ENCODE measurements around the gene ASPN. TPM values are rescaled to one million over a fixed set of nuclear protein-coding genes. Genes with fewer than 3 reads are reported as not detected.

ASPN gene
- total RNA-seq, 1 experiment from 2014 or later, result 0.07 TPM

DNA sequence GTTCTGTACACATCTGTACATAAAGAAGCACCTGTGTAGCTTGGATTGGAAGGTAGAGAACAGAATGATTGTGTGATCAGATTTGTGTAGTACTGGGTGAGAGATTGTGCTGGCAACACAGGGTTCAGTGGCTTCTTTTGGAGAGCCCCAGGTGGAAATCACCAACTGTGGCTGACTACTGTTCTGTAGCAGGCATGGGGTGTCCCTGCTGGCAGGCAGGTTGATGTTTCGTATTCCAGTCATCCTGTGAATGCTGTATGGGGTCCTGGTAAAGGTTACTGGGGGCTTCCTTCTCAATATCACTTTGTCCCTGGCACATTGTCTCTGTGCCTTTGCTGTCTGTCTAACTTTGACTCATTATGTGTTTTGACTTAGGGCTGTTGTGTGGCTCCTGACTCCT is 5.3 kb downstream of the ASPN start:
- no peak for DNase-seq (ENCODE audit: low read depth)

DNA sequence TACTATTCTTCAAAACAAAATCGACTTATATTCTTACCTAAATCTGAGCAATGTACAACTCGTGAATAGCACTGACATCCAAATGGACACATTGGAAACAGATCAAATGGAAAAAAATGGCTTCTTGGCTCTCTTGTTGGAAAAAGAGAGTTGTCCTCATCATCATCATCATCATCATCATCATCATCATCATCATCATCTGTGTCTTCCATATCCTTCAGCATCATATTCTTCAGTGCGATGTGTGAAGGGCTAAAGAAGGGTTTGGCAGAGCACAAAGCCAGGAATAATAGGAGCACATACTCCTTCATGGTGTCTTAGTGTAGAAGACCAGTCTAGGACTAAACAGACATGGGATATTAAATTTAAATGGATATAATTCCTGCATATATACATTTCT is 7.7 kb downstream of the ASPN start:
- DNase-seq (ENCODE audit: low read depth), result no peak

DNA sequence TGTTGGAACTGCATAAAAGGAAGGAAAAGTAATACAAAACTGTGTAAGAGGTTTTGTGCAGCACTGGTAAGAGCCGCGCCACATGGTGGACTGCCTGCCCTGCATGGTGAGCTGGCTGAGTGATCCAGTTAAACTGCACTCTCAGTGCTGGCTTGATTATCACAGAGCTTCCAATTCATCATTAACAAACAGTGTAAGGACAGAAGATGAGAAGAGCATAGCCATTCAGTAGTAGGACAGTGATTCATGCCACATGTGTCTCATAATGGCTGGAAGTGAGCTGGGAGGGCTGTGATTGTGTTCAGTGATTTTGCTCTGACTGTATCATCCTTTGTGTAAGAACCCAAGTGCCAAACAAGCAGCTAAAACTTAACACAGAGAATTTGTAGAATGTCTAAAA is 14.1 kb downstream of the ASPN start:
- DNase-seq (ENCODE audit: low read depth), result peak; percentile 5

DNA sequence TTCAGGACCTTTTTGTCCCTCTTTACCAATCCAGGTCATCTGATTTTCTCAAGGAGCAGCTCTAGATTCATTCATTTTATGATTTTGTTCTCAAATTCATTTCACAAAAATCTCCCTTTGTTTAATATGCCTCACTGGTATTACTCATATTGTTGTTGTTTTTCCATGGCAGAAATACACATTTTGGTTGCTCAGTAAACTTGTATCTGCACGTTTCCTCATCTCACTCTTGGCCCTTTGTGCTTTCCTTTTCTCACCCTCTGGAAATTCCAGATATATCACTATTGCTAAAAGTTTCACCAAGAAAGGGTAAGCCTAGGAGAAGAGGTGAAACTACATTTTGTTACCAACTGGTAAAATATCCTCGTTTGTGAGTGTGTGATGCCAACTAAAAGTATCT is 14.8 kb downstream of the ASPN start:
- no peak for DNase-seq (ENCODE audit: low read depth)

DNA sequence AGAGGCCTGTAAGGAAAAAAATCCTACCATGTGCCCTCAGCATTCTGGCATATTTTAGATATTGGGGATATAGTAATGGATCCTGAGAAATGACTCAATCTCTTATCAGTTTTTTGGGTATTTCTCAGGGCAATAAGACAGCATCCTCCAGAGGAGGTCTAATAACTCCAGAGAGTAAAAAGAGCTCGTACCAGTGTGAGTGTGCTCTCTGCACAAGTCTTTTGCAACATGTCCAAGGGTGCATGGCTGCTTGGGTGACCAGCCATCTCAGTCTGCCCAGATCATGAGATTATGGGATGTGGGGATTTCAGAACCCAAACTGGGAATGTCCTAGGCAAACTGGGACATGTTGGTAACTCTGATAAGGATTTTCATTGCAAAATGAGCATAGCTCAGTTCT is 15.3 kb downstream of the ASPN start:
- DNase-seq (ENCODE audit: low read depth), result no peak

DNA sequence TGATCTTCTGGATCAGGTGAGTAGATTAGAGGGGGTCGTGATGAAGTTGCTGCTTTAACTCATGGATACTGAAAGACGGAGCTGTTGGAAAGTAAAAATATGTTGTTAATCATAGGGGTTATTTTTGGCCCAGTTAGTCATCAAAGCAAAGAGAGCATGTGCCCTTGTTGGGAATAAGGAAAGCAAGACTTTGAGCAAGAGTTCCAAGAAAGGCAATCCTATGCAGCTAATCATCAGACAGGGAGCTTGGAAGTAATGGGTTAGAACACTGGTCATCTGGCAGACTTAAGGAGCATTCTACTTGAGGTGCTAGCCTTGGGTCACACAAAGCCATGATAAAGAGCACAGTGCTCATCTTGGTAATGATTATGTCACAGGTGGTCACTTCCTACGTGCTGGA is 18.3 kb downstream of the ASPN start:
- peak; percentile 81 for DNase-seq (ENCODE audit: low read depth)

DNA sequence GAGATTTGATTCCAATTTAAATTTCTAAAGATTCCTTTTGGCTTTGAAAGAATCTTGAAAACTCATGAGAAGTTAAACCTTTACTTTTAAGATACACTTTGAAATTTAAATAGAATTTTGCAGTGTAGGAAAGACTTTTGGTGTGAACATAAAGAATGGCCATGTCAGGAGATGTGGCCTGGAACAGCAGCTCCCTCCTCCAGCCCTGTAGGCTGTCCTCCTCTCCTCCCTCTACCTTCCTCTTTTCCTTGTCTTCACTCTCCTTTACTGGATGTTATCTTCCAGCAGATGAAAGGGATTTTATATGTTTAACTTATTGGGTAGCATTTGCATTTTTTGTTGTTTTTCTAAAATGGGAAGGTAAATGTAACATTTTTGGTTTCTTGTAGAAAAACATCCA is 18.9 kb downstream of the ASPN start:
- DNase-seq (ENCODE audit: low read depth), result no peak

DNA sequence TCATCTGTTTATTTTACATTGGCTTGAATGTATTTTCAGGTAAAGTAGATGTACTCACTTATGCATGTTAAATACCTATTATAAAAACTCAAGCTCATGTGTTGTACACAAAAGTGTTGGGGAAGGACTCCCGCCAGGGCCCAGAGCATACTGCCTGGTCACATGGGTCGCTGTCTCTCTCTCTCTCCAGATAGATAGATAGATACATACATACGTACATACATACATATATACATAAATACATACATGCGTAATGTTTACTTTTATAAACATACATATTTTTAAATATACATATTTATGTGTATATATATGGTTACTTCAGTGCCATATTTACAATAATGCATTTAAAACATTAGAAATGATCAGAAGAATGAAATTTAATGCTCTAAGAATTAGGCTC is 24.7 kb downstream of the ASPN start:
- DNase-seq (ENCODE audit: low read depth), result no peak

DNA sequence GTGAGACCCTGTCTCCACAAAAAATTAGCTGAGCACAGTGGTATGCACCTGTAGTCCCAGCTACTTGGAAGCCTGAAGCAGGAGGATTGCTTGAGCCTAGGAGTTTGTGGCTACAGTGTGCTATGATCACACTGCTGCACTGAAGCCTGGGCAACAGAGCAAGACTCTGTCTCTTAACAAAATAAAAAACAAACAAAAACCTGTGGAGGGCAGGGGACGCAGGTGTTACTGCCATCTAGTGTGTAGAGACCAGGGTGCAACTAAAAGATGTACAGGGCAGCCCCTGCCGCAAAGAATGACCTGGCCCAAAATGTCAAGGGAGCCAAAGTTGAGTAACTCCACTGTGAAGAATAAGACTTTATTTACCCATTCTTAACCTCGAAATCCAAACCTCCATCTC is 27.1 kb downstream of the ASPN start:
- no peak for DNase-seq (ENCODE audit: low read depth)

DNA sequence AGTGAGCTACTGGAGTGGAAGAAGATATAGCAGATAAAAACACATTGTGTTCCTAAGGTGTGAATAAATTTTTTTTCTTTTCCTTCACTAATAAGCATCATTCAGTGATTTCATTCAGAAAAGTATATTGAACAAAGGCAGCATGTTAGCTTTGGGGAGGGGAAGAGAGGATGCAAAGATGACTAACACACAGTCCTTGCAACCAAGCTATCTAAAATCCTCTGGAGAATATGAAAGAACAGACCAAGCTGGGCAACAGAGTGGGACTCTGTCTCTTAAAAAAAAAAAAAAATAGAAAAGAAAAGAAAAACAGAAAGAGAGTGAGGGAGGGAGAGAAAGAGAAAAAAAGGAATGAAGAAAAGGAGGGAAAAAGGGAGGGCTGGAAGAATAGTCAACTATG is 35.8 kb downstream of the ASPN start:
- no peak for DNase-seq (ENCODE audit: low read depth)

DNA sequence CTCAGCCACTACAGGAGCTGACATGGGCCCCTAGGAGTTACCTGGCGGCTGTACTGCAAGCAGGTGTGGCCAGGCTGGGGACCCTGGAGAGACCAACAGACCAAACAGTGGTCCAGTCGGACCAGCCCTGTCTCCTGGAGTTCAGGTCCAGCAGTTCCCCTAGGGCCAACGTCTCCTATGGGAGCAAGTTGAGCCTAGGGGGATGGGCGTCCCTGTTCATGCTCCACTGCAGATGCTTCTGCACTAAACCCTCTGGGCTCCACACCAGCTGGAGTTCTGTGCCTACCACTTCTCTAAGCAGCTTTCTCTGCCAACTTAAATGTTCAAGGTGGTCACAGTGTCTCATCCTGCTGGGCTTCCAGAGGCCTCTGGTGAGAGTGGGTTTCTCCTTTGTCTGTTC is 37.5 kb downstream of the ASPN start:
- DNase-seq (ENCODE audit: low read depth), result no peak

DNA sequence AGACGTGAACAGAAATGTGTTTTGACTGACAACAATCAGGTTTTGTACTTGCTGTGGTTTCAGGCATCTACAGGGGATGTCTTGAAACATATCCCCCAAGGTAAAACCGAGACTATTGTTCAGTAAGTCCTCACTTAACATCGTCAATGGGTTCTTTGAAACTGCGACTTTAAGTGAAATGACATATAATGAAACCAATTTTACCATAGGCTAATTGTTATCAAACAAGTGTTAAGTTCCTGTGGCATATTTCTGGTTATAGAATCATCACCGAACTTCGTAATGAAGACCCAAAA is 41.6 kb downstream of the ASPN start:
- no peak for DNase-seq (ENCODE audit: low read depth)

DNA sequence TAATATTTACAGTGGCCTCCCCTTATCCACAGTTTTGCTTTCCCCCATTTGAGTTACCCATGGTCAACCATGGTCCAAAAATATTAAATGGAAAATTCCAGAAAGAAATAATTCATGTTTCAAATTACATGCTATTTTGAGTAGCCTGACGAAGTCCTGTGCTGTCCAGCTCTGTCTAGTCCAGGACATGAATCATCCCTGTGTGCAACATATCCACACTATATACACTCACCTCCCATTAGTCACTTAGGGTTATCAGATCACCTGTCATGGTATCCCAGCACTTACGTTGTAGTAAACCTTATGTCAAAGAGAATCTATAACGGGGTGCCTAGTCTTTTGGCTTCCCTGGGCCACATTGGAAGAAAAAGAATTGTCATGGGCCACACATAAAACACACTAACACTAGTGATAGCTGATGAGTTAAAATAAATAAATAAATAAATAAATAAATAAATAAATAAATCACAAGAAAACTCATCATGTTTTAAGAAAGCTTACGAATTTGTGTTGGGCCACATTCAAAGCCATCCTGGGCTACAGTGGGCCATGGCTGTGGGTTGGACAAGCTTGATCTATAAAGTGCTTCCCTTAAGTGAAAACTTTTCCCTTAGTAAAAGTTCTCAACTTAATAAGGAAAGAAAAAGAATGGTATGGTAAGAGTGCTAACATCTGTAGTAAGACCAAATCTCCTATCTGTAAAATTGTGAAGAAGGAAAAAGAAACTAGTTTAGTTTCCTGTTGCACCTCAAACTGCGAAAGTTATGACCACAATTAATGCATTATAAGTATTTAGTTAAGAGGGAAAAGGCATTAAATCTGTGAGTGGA is 42.2 kb downstream of the ASPN start:
- peak; percentile 79 for DNase-seq (ENCODE audit: low read depth)

DNA sequence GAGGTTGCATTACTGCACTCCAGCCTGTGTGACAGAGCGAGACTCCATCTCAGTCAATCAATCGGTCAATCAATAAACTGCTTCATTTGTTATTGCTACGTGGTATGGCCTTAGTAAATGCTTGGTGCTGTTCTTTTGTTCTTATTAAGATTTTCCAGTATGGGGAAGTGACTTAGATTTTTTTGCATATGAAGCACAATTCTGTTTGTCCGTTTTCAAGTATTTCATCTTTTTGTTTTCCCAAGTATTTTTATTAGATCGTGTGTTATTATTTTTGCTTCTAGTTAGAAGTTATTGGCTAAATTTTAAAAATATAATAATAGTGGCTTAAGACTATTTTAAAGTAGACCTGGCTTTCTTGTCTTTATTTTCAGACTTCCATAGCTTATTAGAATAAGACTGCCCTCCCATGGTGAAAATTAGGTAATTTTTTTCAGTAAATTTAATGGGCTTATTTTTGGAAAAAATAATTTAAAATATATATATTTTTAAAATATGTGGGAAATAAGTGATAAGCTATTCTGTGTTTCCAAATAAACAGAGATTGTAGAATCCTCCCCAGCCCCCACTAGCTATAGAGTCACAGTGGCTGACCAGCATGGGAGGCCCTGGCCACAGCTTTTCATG is 43.3 kb downstream of the ASPN start:
- peak; percentile 4 for DNase-seq (ENCODE audit: low read depth)

DNA sequence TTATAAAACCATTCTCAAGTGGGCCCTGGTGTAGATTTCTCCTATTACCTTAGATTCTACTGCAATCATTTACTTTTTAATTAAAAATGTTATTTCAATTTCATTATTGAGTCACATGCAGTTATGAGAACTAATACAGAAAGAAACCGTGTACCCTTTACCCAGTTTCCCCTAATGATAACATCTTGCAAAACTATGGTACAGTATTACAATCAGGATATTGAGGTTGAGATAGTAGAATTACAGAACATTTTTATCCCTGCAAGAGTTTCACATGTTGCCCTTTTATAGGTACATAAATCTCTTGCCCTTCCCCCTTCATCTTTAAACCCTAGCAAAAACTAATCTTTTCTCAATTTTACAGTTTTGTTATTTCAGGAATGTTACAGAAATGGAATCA is 47.0 kb downstream of the ASPN start:
- no peak for DNase-seq (ENCODE audit: low read depth)

DNA sequence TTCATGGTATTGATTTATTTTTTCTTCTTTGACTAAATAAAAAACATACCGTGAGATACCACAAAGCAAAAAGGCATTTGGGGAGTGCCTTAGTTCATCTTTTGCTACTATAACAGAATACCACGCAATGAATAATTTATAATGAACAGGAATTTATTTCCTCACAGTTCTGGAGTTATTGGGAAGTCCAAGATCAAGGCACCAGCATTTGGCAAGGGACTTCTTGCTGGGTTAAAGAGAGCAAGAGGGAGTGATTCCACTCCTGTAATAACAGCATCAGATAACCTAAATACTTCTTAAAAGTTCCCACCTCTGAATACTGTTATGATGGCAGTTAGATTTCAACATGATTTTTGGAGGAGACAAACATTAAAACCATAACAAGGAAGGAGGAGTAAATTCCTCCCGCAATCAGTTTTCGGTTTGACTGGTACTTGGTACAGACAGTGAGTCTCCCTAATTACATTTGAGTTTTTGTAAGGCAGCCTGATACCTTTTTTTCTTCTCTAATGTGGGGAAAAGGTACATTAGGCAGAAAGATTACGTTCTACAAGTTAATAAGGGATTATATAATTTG is 49.2 kb downstream of the ASPN start:
- no peak for DNase-seq (ENCODE audit: low read depth)

DNA sequence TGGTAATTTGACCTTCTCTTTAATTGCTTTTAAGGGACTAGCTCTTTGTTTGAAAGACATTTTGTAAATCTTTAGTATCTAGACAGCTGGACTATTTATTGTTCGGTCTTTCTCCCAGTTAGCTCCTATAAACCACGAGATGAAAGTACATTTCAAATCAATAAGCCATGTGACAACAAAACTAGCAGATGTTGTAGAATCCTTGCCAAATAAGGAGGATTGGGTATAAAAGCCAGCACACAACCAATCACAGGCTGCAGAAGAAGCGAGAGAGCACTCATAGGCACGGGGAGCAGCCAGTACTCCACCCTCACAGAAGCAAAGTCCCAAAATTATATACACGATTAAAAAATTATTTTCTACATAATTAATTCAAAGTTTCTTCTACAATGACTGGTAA is 50.0 kb downstream of the ASPN start:
- DNase-seq (ENCODE audit: low read depth), result no peak

DNA sequence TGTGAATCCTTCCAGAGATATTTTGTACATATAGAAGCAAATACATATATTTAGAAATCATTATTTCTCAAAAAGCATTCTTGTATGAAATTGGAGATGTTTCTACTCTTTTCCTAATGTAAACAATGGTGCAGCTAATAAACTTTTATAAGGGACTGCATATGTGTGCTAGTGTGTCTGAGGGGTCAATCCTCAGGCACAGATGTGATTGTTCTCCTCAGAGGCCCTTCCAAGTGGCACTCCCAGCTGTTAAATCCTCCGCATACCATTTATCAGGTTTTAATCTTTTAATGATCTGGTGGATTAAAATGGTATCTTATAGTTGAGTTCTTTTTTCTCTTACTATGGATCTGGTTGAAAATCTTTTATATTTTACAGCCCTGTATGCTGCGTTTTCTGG is 52.5 kb downstream of the ASPN start:
- no peak for DNase-seq (ENCODE audit: low read depth)

DNA sequence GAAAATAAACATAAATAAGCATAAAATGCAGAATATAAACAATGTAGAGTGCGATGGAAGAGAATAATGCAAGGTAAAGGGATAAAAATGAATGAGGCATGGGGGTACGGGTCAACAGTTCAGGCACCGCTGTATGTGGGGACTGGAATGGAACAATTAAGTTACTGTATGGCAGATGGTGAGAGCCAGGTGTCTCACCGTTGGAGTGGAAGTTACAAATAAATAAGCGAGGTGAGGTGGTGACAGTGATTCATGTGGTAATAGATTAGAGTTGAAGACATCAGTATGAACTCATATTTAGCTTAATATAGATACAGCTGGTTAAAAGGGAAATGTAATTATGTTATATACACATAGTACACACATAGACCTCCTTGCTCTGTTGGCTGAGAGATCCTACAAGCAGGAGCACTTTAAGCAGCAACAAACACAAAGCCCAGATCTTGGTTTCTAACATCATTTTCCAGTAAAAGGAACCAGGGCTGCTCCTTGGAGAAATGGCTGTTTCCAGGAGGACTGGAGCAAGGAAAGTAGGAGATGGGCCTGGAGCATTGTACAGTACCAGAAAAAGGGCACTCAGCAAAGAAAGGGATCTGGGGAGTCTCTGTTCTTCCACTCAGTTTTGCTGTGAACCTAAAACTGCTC is 55.7 kb downstream of the ASPN start:
- no peak for DNase-seq (ENCODE audit: low read depth)

DNA sequence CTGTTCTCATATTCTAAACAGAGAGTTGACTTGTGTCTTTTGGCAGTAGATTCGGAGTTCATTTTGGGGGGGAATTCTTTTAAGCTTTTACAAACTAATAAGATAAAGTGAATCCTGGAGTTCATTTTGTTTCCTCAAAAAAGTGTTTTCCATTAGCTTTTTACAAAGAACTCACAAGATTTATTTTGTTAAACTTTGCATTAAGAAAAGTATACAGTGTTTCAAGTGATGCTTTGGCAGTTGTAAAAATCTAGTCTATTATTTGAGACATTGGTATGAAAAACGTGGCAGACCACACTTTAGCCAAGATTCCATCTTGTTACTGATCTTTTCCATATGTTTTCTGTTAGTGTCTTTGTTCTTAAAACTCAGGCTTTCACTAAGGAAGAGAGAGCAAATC is 56.8 kb downstream of the ASPN start:
- no peak for DNase-seq (ENCODE audit: low read depth)

DNA sequence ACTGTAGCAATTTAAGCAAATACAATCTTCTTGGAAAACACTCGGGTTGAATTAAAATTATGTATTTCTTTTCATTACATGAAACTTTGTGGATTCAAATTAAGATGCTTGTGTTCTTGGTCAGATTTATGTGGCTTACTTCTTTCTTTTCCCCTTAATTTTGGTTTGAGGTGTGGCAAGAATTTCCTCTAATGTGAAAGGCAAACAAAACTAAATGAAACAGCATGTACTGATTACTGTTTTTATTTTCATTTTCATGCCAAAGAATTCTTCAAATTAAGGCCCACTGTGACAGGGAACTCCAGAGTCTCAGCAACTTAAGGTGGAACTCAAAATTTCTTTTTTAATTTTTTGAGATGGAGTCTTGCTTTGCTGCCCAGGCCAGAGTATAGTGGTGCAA is 58.0 kb downstream of the ASPN start, which contains the start of gene OMD:
TSS of gene OMD (minus strand) at position 132 of the 400 bp plus-strand sequence. CDS start 6,913 bp downstream, outside the sequence.
- no peak for DNase-seq (ENCODE audit: low read depth)

DNA sequence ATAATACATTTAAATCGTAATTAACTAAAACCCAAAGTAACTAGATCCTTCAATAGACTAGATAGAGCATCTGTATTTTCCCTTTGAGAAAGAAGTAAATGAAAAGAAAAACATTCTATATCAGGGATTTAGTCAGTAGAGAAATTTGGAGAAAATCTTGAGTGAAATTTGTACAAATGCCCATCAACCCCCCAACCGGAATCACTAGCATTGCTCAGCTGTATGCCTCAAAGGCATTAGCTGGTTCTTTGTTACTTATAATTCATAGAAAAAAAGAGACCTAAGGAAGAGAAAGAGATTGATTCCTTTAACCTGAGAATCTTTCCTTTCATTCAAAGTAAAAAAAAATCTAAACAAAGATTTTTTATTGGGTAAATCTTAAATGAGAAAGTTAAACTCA is 58.7 kb downstream of the ASPN start:
- no peak for DNase-seq (ENCODE audit: low read depth)
